ENCODE measurements around the gene KRTAP2-1.
"Not testable (repeated sequence)": the region's sequence is repeated elsewhere in the genome, so short reads cannot be mapped to it uniquely, and the experiment has no call there.

GRCh38 chr17:41065016-41065689 is 18.0 kb upstream of the KRTAP2-1 start:
- not testable (repeated sequence) for TF ChIP-seq CTCF, POLR2A (IDR thresholded peaks at IDR 0.05)
